ENCODE data around the gene ADM2.

DNA sequence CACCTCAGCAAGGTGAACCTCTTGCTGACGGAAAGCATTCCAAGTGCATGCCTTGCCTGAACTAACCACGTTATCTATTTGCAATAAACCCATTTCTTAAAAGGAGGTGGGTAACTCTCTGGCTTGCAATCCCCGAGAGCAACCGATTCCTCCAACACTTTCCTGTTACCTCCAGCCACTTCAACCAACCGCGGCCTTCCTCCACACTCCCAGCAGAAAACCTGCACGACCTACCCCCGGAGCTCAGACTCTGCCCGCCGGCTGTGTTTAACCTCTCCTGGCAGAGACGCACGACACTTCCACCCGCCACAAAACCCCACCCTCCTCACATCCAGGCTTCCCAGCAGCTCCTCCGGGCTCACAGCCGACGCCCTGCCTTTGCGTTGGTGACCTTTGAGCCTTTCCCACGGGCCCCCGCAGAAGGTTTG is 43.3 kb downstream of the ADM2 start:
- no peak for TF ChIP-seq CTCF (IDR thresholded peaks at IDR 0.05)
- TF ChIP-seq POLR2A (IDR thresholded peaks at IDR 0.05), result no peak

Measured in right lobe of liver (tissue), 4 donors.